GM12891 (cell line): Measurements from ENCODE around the gene LAT.
A peak's percentile ranks its signal among the peaks of the same experiment; 100 is the strongest.
"Not testable (repeated sequence)": the region's sequence is repeated elsewhere in the genome, so short reads cannot be mapped to it uniquely, and the experiment has no call there.

ENCODE experiments used
- DNase-seq: peaks from one replicate; pipeline ENCODE4 v3.0.0; 2011; ENCODE audit warnings: low spot score; ENCODE audit not compliant: insufficient read length
- FAIRE-seq: peaks from 2 replicates; lab custom pipeline; 2011; peaks lifted over from hg19 to GRCh38; lab: Jason Lieb, UNC
- PAX5 ChIP-seq: IDR thresholded peaks from 2 replicates; pipeline ENCODE4 v1.6.1; 2011; ENCODE audit warnings: low read length, moderate library complexity, mild to moderate bottlenecking; ENCODE audit not compliant: insufficient read depth, severe bottlenecking
- POLR2A ChIP-seq: IDR thresholded peaks from 2 replicates; pipeline ENCODE4 v1.6.1; 2011; ENCODE audit warnings: low read depth, low read length, control low read depth
- POLR2AphosphoS5 ChIP-seq: IDR thresholded peaks from 2 replicates; pipeline ENCODE4 v1.6.1; 2011; ENCODE audit warnings: low read depth, low read length, control low read depth
- POU2F2 ChIP-seq: IDR thresholded peaks from 2 replicates; pipeline ENCODE4 v1.6.1; 2011; ENCODE audit warnings: low read depth, mild to moderate bottlenecking, control low read depth, low read length, moderate library complexity
- SPI1 ChIP-seq: IDR thresholded peaks from 2 replicates; pipeline ENCODE4 v1.6.1; 2011; ENCODE audit warnings: low read depth, low read length, control low read depth
- TAF1 ChIP-seq: IDR thresholded peaks from 2 replicates; pipeline ENCODE4 v1.6.1; 2011; ENCODE audit warnings: low read depth, low read length, control low read depth

The LAT gene

DNA sequence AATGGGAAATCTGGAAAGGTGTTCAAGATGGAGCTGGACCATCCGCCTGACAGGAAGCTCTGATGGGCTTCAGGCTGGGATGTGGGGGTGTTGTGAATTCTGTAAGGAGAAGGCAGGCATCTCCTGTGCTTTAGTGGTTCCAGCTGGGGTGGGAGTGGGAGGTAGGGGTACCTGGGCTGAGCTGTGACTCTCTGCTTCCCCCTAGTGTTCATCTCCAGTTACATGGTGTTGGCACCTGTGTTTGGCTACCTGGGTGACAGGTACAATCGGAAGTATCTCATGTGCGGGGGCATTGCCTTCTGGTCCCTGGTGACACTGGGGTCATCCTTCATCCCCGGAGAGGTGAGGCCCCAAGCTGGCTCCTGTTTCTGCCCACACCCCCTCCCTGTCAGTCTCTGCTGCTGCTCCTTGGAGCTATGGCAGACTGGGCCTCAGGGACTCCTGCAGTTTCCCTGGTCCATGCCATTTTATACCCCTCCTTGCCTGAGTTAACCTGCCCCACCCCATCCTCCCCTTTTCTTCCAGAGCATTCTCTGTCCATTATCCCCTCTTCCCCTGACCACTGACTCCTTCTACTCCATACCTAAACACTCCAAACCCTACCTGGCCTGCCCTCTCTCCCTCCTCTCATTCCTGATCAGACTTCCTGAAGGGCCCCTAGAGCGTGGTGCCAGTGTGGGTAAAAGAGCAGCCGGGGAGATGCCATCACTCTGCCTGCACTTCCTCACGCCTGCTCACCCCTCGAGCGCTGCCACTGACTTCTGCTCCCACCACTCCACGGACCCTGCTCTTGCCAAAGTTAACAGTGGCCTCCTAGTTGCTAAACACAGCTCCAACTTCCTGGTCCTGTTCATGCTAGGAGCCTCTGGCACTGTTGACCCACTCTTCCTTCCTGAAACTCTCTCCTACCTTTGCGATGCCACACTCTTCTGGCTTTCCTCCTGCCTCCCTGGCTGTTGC lies 6.9 kb upstream of the LAT start:
- peak; percentile 33 for FAIRE-seq
- TF ChIP-seq PAX5 (no peak), TAF1 (no peak), POU2F2 (no peak), SPI1 (no peak), POLR2AphosphoS5 (no peak), POLR2A (no peak)
- DNase-seq, result no peak

GRCh38 chr16:28980330-28980729 lies 4.5 kb upstream of the LAT start:
- FAIRE-seq, DNase-seq: not testable (repeated sequence)

- no peak for TF ChIP-seq TAF1
- TF ChIP-seq PAX5, result no peak
- TF ChIP-seq POU2F2, result no peak
- no peak for TF ChIP-seq POLR2A
- no peak for TF ChIP-seq POLR2AphosphoS5
- TF ChIP-seq SPI1, result no peak
- no peak for FAIRE-seq
- no peak for DNase-seq
Measured at GRCh38 chr16:28980929-28981328, 3.9 kb upstream of the LAT start.

GRCh38 chr16:28981517-28981916 lies 3.3 kb upstream of the LAT start:
- DNase-seq (no peak), FAIRE-seq (no peak)
- TF ChIP-seq POLR2A, result no peak
- TF ChIP-seq PAX5, result no peak
- no peak for TF ChIP-seq POLR2AphosphoS5
- TF ChIP-seq TAF1, result no peak
- TF ChIP-seq SPI1, result no peak
- no peak for TF ChIP-seq POU2F2

DNA sequence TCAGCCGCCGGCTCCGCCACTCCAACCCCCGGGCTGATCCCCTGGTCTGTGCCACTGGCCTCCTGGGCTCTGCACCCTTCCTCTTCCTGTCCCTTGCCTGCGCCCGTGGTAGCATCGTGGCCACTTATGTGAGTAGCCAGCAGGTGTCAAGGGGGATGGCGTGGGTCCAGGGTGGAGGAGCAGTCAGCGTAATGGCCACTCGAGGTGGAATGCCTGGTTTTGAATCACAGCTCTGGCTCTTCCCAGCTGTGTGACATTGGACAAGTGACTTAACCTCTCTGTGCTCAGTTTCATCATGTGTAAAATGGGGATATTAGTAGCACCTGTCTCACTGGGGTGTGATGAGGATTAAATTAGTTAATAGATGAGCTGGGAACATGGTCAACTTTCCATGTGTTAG lies 2.4 kb upstream of the LAT start:
- TF ChIP-seq POLR2AphosphoS5 (no peak), TAF1 (no peak), SPI1 (no peak), PAX5 (no peak), POU2F2 (no peak), POLR2A (no peak)
- DNase-seq (no peak), FAIRE-seq (no peak)

GRCh38 chr16:28982949-28983348 lies 1.9 kb upstream of the LAT start:
- no peak for DNase-seq
- FAIRE-seq, result no peak
- TF ChIP-seq TAF1, result no peak
- no peak for TF ChIP-seq SPI1
- no peak for TF ChIP-seq PAX5
- TF ChIP-seq POLR2AphosphoS5, result no peak
- TF ChIP-seq POU2F2, result no peak
- TF ChIP-seq POLR2A, result no peak

- no peak for TF ChIP-seq POLR2A
- TF ChIP-seq PAX5, result no peak
- TF ChIP-seq POLR2AphosphoS5, result no peak
- TF ChIP-seq SPI1, result no peak
- TF ChIP-seq TAF1, result no peak
- TF ChIP-seq POU2F2, result no peak
- FAIRE-seq (no peak), DNase-seq (no peak)
Measured at GRCh38 chr16:28983644-28984043, 1.2 kb upstream of the LAT start.

DNA sequence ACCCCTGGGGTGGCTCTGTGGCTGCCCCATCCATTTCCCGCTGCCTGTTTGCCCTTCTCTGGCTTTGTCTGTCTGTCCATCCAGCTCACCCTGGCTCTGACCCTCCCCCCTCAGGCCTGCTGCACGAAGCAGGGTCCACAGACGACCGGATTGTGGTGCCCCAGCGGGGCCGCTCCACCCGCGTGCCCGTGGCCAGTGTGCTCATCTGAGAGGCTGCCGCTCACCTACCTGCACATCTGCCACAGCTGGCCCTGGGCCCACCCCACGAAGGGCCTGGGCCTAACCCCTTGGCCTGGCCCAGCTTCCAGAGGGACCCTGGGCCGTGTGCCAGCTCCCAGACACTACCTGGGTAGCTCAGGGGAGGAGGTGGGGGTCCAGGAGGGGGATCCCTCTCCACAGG lies 761 bp upstream of the LAT start:
- FAIRE-seq (no peak), DNase-seq (no peak)
- TF ChIP-seq POLR2A (no peak), PAX5 (no peak), TAF1 (no peak), POU2F2 (no peak), SPI1 (no peak), POLR2AphosphoS5 (no peak)

DNA sequence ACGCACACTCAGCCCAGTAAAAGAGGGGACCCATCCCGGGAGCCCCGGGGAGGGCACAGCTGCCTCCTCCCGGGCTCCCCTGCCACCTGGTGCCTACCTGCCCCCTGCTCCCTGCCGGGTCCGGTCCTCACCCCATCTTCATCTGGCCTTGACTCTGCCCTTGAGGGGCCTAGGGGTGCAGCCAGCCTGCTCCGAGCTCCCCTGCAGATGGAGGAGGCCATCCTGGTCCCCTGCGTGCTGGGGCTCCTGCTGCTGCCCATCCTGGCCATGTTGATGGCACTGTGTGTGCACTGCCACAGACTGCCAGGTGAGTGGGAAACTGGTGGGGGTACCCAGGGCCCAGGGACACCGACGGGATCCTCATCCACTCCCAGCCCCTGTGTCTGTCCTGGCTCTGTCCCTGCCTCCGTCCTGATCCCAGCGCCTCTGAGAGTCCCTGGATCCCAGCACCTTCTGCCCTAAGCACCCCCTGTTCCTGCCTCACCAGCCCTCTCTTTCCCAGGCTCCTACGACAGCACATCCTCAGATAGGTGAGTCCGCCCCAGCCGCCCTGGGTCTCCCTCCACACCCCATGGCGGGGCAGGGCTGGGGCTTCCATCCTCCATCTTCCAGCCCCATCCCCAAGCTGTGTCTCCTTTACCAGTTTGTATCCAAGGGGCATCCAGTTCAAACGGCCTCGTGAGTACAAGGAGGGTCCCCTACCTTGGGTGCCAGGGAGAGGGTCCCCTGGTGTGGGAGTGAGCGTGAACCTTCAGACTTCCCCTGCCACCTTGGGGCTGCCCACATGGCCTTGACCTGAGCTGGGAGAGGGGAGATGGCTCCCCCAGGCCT lies 574 bp downstream of the LAT start:
- DNase-seq (no peak), FAIRE-seq (peak; percentile 9)
- no peak for TF ChIP-seq PAX5
- TF ChIP-seq SPI1, result no peak
- no peak for TF ChIP-seq POU2F2
- TF ChIP-seq POLR2A, result no peak
- TF ChIP-seq POLR2AphosphoS5, result no peak
- TF ChIP-seq TAF1, result no peak
